Tongue (tissue), 2 donors: ENCODE results near the gene ANKRD37. TPM values are rescaled to one million over a fixed set of nuclear protein-coding genes. Genes with fewer than 3 reads are reported as not detected.
"Not testable (repeated sequence)": the region's sequence is repeated elsewhere in the genome, so short reads cannot be mapped to it uniquely, and the experiment has no call there.

Experiments used
- DNase-seq: peaks from one replicate; pipeline ENCODE4 v3.0.0-alpha.2; 2015
- total RNA-seq: library from RNA; depleted of rRNA; stranded (reverse); fragments of >200 nt; gene quantifications from one replicate; pipeline ENCODE4 v1.2.3, GENCODE V29; 2014

Gene ANKRD37, protein sequence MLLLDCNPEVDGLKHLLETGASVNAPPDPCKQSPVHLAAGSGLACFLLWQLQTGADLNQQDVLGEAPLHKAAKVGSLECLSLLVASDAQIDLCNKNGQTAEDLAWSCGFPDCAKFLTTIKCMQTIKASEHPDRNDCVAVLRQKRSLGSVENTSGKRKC
- 20.1 TPM for total RNA-seq

GRCh38 chr4:185396724-185397385, at the start of gene ANKRD37:
Gene ANKRD37, plus strand, starts transcription at chr4:185396841. Its CDS starts 83 bp downstream, at chr4:185396924.
- peak; percentile 82 for DNase-seq

GRCh38 chr4:185346975-185347601, 49.6 kb upstream of the ANKRD37 start:
- DNase-seq: no peak

DNA sequence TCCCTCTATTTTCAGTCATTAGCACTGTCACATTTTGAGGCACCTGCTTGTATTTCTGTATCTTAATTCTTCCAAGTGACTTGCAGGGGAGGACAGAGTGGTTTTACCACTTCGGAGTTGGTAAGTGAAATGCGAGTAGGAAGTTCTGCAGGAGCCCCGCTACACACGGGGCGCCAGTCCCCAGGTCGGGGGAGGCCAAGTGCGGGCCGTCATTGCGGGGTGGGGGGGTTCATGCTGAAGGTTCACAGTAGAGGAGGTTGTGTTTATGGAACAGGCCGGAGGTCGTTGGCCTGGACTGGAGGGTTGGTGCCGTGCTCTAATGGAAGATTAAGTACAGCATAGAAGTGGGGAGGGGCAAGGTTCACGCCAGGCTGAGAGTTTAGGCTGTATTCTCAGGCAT, 45.0 kb upstream of the ANKRD37 start:
- no peak for DNase-seq

GRCh38 chr4:185352202-185352601, 44.4 kb upstream of the ANKRD37 start:
- DNase-seq: no peak

DNA sequence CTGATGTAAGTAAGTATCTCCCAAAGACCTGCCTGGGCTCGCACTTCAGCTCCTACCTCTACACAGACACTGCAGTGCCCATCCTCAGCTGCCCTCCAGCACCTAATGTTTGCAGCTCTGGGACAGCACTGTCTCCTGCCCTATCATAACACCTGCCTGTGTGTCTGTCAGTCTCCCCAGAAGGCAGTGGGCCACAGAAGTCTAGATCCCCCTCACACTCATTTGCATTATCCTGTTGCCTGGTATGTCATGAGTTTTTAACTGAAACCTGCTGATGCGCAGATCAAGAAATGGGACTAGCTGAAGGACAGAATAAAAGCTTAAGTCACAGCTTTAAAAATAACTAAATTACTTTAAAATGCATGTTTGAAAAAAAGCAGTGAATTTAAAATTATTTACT, 43.9 kb upstream of the ANKRD37 start:
- DNase-seq: no peak

DNA sequence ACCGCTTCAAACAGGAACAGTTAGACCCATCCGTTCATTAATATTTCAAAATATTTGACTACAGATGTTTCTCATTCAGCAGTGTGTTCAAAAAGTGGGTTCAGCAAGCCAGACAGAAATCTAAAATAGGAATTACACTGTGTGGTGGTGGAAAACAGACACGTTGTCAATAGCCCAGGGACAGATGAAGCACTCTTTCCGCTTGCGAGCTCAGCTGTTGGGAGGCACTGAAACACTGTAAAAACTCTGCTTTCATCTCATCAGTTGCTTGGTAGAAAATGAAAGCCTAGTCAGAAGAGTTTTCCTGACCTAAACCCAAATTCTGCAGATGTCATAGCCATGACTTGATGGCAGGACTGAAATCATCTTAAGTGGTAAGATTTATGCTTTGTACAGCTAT, 39.4 kb upstream of the ANKRD37 start:
- DNase-seq: peak; percentile 27

DNA sequence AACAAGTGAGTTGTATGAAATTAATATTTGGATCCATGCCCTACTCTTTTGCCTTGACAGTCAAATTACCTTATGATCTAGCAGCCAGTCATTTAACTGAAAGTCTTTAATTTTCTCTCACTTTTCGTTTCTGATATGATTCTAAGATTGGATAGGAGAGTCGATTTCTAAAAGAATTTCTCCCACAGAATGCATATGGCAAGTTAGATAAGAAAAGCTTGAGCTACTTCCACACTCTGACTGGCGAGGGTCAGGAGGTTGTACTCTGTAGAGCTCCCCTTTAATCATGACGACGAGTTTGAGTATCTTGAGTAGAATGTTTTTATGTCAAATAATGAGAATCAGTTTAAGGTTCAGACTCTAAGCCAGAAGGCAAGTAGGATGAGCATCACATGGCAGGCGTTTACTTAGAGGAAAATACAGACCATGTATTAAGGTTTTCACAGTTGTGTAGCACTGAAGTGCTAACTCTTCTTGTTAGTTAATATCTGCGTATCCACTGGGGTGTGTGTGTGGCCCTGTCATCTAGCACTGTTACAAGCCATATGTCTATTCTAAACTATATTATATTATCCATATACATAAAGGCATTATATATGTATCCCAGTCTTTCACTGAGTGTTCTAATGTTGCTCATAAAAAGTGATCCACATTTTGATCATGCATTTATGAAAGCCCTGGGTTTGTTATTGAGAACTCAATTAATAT, 38.8 kb upstream of the ANKRD37 start:
- no peak for DNase-seq

GRCh38 chr4:185358514-185358913, 38.1 kb upstream of the ANKRD37 start:
- no peak for DNase-seq

GRCh38 chr4:185358959-185359358, 37.7 kb upstream of the ANKRD37 start:
- DNase-seq: no peak

DNA sequence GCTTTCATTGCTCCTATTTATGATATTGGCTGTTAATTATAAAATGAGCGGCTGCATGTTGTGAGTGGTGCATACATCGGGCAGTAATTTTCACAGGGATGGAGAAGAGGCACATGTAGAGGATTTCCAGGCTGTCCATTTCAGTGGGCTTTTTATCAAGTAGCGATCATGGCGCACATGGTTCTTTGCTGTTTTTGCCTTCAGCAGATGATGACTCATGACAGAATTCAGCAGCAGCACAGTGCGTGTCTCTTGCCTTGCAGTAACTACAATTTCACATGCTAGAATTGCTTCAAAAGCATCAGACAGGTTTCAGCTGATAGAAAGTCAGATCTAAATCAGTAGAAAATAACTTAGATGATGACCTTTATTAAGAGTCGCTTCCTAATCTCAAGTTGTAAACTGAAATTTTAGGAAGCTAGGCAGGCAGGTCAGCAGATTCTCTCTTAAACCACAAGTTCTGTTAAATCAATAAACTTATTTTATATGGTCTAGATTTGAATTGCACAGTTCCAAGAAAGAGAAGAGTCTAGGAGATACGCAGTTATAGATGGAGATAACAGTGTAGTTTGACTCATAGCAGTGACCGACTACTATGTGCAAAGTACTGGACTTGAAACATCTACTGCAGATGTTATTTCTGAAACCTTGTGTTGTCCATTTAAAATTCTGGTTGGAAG, 36.7 kb upstream of the ANKRD37 start:
- DNase-seq: no peak

DNA sequence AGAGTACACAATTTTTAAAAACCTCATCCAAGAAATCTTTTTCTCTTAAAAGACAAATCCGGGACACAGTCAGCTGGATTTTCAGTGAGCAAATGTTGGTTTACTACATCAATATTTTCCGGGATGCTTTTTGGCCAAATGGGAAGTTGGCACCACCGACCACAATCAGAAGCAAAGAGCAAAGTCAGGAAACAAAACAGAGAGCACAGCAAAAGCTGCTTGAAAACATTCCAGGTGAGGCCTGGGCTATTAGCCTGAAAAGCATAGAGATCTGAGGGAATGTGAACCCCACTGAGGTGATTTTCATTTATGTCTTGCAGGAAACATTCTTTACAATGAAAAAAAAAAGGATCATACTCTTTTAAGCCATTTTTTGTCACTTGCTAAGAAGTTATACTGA, 34.8 kb upstream of the ANKRD37 start:
- no peak for DNase-seq

DNA sequence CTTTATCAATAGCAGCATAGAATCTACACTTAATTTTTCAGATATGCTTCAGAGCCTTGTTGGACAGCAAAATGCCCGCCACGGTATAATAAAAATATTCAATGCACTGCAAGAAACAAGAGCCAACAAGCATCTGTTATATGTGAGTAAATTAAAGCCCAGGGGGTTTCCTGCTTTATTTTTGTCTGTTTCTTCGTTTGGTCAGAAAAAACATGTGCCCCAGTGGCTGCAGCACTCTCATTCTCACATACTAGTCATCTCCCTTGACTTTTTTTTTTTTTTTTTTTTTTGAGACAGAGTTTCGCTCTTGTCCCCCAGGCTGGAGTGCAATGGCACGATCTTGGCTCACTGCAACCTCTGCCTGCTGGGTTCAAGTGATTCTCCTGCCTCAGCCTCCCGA, 34.1 kb upstream of the ANKRD37 start:
- not testable (repeated sequence) for DNase-seq

GRCh38 chr4:185363251-185363650, 33.4 kb upstream of the ANKRD37 start:
- no peak for DNase-seq

- no peak for DNase-seq
Observed at GRCh38 chr4:185364886-185365285, 31.8 kb upstream of the ANKRD37 start.

GRCh38 chr4:185369731-185370130, 26.9 kb upstream of the ANKRD37 start:
- no peak for DNase-seq

DNA sequence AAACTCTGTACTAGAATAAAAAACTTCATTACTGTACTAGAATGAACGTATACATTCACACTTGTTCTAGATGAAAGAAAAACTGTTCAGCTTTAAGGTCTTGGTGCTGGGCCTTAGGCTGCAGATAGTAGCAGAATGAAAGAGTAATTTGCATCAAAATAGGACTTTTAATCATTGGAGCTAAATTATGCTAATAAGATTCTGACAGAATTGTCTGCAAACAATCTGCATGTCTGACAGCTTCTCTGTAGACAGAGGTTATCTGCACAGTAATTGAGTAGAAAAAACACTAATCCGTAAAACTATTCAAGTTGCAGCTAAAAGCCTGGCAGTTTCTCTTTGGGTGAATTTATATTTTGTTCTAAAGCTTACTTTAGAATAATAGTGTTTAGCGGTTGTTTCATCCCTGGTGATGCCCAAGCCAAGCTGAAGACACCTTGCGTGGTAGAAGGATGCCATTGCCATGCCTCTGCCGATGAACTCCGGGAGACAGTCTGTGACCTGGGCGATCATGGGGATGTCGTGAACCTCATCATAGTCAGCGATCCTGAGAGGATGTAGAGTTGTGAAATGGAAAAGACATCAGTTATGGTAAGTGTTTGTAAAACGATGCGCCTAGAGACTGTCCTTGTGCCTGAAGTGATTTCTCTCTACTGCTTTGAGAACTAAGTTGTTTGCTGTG, 26.2 kb upstream of the ANKRD37 start:
- no peak for DNase-seq

GRCh38 chr4:185371702-185372101, 24.9 kb upstream of the ANKRD37 start:
- DNase-seq: no peak

- no peak for DNase-seq
Observed at GRCh38 chr4:185374027-185374426, 22.6 kb upstream of the ANKRD37 start.

GRCh38 chr4:185374573-185374972, 22.1 kb upstream of the ANKRD37 start:
- DNase-seq: no peak

- no peak for DNase-seq
Observed at GRCh38 chr4:185378264-185378663, 18.4 kb upstream of the ANKRD37 start.

- DNase-seq: no peak
Observed at GRCh38 chr4:185379326-185380295, 17.0 kb upstream of the ANKRD37 start.
